Right cardiac atrium (tissue), 5 donors: ENCODE data around the gene DMTF1. TPM values are rescaled to one million over a fixed set of nuclear protein-coding genes. Genes with fewer than 3 reads are reported as not detected.

ENCODE experiments used
- ATAC-seq, 2 donors: fragments of 200-7000 bp; cut with Tn5 transposase; one replicate each; pipeline versions ENCODE4 v1.8.0 to v1.9.1; 2020; ENCODE audit warnings: moderate library complexity in 2 of 2, mild to moderate bottlenecking in 1 of 2
- DNase-seq, 3 donors: peaks; one replicate each; pipeline ENCODE4 v3.0.0-alpha.2; 2020
- H3K27ac ChIP-seq: one replicate; pipeline ENCODE4 v1.5.1; 2013; ENCODE audit warnings: mild to moderate bottlenecking, low read length, control low read depth, moderate library complexity
- H3K27me3 ChIP-seq: one replicate; pipeline ENCODE4 v1.6.1; 2013; ENCODE audit not compliant: control insufficient read depth, insufficient read depth
- H3K4me1 ChIP-seq: one replicate; pipeline ENCODE4 v1.6.1; 2013; ENCODE audit warnings: low read length; ENCODE audit not compliant: control insufficient read depth, insufficient read depth
- H3K4me3 ChIP-seq: one replicate; pipeline ENCODE4 v1.5.1; 2013; ENCODE audit warnings: low read length, control low read depth
- H3K9me3 ChIP-seq: one replicate; pipeline ENCODE4 v1.6.1; 2013; ENCODE audit warnings: low read length; ENCODE audit not compliant: control insufficient read depth
- WGBS: extraction: QIAGEN DNeasy Blood & Tissue Kit; methylation state at CpG from one replicate; pipeline ENCODE4 v1.1.7; 2013; 5-methylcytosine and 5-hydroxymethylcytosine counted together
- intact Hi-C, 4 donors: fragments of 100-400 bp; cut with DNase I; formaldehyde crosslinking; loops; one replicate each; pipeline versions ENCODE4 v1.11.0 to v1.14.0; 2022 to 2023
- polyA plus RNA-seq: library from polyadenylated mRNA; stranded (reverse); fragments of 200-250 nt; gene quantifications from one replicate; pipeline ENCODE4 v1.2.3, GENCODE V29; 2013
- total RNA-seq, 4 donors: library from RNA; stranded (reverse); fragmentation: NEBNext Ultra II Directional; extraction: Animal tissue kit (Norgen Biotek cat#: 25700); gene quantifications; one replicate each; pipeline ENCODE4 v1.2.1, GENCODE V29; 2021
- donor health status: healthy with polysubstance abuse.
- donor health status: DM: no; HTN: yes; CAD: no.
- donor health status: DM: no; HTN: no; CAD: no.
- donor health status: DM: no; HTN: yes; CAD: no; lungs with severe emphysema.
- donor health status: DM: yes; HTN: yes; CAD: no.

Gene DMTF1
- total and polyA plus RNA-seq, 5 donors = 23.7 to 36.5 (median 35.9) TPM

GRCh38 chr7:87164433-87164832 is 12.2 kb downstream of the DMTF1 start:
- 78% methylated on average over 2 of the region's 2 CpGs for WGBS
- H3K4me3 ChIP-seq = no peak overlapping the region
- no peaks in the 10 kb centered on the region for H3K9me3 ChIP-seq
- H3K27ac ChIP-seq = no peak overlapping the region
- no peaks in the 10 kb centered on the region for H3K27me3 ChIP-seq
- intact Hi-C loops = loop anchor here in 3 of 4 donors (10.0 kb wide), 2 partner anchors 50 to 60 kb away; partner anchors contain the start of gene TMEM243 (in 2 of the 3)
- DNase-seq = no peak
- no peak for ATAC-seq
- no peaks in the 10 kb centered on the region for H3K4me1 ChIP-seq

DNA sequence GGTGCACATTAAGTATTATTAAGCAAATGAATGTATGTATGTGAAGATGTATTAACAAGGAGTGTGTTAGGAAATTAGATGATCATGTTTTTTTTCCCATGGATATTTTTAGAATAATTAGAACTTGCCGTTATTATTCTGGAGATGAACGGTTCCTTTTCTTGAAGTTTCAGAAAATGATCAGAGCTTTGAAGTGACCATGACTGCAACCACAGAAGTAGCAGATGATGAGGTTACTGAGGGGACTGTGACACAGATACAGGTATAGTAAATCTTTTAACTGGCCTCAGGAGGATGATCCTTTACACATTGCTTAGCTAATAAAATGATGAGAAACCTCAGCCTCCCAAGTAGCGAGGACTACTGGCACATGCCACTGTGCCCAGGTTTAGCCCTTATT is 18.6 kb downstream of the DMTF1 start:
- DNase-seq (no peak), ATAC-seq (no peak)
- H3K27ac ChIP-seq = no peak overlapping the region
- WGBS = 85% methylated on average over 3 of the region's 3 CpGs
- no peaks in the 10 kb centered on the region for H3K9me3 ChIP-seq
- H3K4me1 ChIP-seq = no peaks in the 10 kb centered on the region
- no peaks in the 10 kb centered on the region for H3K27me3 ChIP-seq
- intact Hi-C loops = no loop called here
- H3K4me3 ChIP-seq = no peak overlapping the region

DNA sequence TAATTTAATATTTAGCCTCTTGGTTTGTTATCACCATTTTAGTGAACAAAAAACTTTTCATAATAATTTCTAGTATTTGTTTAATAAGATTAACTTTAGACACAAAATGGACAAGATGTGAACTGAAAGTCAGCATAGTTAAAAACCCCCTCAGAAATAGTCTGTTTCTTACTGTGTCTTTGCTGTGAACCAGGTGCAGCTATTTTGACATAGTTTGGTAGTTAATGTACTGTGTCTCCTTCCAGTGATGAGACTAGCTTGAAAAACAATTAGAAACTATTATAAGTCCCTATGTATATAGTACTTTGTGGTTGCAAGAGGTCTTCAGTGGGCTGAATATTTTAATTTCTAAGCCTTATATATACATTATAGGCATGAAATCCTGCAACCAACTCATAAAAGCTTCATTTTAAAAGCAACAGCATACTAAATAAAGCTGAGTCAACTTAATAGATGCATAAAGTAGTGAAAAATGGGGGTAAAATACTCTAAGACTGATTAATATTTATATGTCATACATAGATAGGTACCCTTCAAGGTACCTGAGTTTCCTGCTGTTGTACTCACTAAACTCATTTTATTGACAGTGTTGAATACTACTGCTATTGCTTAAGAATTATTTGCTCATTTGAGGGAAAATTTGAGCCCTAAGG is 19.2 kb downstream of the DMTF1 start:
- H3K27ac ChIP-seq = no peak overlapping the region
- H3K9me3 ChIP-seq = no peaks in the 10 kb centered on the region
- ATAC-seq = no peak
- intact Hi-C loops = no loop called here
- H3K4me1 ChIP-seq = no peaks in the 10 kb centered on the region
- no peaks in the 10 kb centered on the region for H3K27me3 ChIP-seq
- no peak overlapping the region for H3K4me3 ChIP-seq
- no peak for DNase-seq

DNA sequence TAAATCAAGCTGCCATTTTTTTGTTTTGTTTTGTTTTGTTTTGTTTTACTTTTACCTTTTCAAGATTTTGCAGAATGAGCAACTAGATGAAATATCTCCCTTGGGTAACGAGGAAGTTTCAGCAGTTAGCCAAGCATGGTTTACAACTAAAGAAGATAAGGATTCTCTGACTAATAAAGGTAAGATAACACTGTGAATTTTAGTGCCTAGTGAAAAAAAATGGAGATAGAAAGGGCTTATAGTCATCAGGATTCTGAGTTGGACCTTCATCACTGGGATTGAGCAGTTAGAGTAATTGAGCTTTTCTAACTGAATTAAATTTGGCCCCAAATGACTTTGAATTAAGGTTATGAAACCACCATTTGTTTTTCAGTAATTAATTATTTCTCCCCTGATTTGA is 21.2 kb downstream of the DMTF1 start:
- DNase-seq (no peak), ATAC-seq (no peak)
- H3K4me1 ChIP-seq = no peaks in the 10 kb centered on the region
- no peaks in the 10 kb centered on the region for H3K9me3 ChIP-seq
- no peak overlapping the region for H3K27ac ChIP-seq
- H3K27me3 ChIP-seq = no peaks in the 10 kb centered on the region
- no peak overlapping the region for H3K4me3 ChIP-seq
- intact Hi-C loops = no loop called here
- 93% methylated on average over 1 of the region's 1 CpG for WGBS

DNA sequence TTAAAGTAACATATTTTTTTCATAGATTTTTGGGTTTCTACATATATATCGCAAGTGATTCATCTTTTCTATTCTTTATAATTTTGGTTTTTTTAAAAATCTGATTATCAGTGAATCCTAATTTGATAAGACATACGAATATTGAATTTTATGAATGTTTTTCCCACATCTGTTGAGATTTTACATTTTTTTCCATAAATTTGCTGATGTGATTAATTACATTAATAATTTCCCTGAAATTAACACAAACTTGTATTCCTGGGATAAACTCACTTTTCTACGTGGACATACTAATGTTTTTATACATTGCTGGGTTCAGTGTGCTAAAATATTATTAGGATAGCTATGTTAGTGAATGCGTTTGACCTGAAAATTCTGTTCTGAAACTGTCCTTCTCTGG is 26.1 kb downstream of the DMTF1 start:
- intact Hi-C loops = no loop called here
- no peak for DNase-seq
- Histone ChIP-seq H3K4me1 (no peaks in the 10 kb centered on the region), H3K9me3 (no peaks in the 10 kb centered on the region), H3K27me3 (no peaks in the 10 kb centered on the region), H3K4me3 (no peak overlapping the region), H3K27ac (no peak overlapping the region)
- 96% methylated on average over 4 of the region's 4 CpGs for WGBS
- ATAC-seq = no peak

DNA sequence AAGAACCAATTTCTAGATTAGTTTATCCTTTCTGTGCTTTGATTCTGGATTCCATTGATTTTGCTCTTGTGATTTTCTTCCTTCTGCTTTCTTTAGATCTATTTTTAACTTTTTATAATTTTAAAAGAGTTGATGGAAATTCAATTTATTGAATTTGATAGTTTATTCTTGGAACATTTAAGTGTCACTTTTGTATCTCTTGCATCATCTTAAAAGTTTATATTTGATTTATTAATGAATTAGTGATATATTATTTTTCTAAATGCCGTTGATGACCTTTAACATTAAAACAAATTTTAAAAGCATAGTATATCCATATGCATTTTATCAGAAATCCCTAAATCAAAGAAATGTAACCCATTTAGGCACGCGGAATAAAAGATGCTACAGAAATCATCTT is 26.9 kb downstream of the DMTF1 start:
- no peak for ATAC-seq
- no peaks in the 10 kb centered on the region for H3K4me1 ChIP-seq
- H3K9me3 ChIP-seq = no peaks in the 10 kb centered on the region
- WGBS = 96% methylated on average over 3 of the region's 3 CpGs
- H3K4me3 ChIP-seq = no peak overlapping the region
- no peaks in the 10 kb centered on the region for H3K27me3 ChIP-seq
- H3K27ac ChIP-seq = no peak overlapping the region
- intact Hi-C loops = no loop called here
- no peak for DNase-seq

DNA sequence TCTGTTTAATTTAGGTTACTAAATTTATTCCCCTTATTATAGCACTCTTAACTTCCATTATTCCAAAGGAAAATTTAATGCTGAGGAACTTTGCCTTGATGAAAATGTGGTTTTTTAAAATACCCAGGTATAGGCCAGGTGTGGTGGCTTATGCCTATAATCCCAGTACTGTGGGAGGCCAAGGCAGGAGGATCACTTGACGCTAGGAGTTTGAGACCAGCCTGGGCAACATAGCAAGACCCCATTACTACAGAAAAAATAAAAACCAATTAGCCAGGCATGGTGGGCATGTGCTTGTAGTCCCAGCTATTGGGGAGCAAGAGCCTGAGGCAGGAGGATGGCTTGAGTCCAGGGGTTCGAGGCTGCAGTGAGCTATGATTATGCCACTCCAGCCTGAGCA is 34.9 kb downstream of the DMTF1 start:
- Histone ChIP-seq H3K4me3 (no peak overlapping the region), H3K27ac (no peak overlapping the region), H3K4me1 (no peaks in the 10 kb centered on the region), H3K27me3 (no peaks in the 10 kb centered on the region), H3K9me3 (no peaks in the 10 kb centered on the region)
- DNase-seq (no peak), ATAC-seq (no peak)
- intact Hi-C loops = no loop called here
- WGBS = 99% methylated on average over 2 of the region's 2 CpGs

DNA sequence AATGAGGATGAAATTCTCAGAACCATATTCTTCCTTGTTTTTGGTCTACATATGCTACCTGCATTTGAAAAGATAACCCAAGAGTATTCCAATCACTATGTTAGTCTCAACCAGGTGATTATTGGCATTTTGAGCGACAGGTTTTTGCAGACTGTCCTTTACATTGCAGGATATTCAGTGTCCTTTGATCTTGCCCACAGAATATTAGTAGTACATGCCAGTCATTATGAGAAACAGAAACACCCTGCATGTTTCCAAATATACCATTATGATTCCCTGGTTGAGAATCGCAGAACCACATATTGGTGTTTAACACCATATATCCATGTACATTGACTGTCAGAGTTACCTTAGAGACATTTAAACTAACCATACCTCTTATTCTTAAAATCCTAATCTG is 36.7 kb downstream of the DMTF1 start:
- 97% methylated on average over 2 of the region's 2 CpGs for WGBS
- intact Hi-C loops = no loop called here
- DNase-seq (no peak), ATAC-seq (no peak)
- no peaks in the 10 kb centered on the region for H3K9me3 ChIP-seq
- no peak overlapping the region for H3K27ac ChIP-seq
- no peaks in the 10 kb centered on the region for H3K4me1 ChIP-seq
- no peak overlapping the region for H3K4me3 ChIP-seq
- H3K27me3 ChIP-seq = no peaks in the 10 kb centered on the region

DNA sequence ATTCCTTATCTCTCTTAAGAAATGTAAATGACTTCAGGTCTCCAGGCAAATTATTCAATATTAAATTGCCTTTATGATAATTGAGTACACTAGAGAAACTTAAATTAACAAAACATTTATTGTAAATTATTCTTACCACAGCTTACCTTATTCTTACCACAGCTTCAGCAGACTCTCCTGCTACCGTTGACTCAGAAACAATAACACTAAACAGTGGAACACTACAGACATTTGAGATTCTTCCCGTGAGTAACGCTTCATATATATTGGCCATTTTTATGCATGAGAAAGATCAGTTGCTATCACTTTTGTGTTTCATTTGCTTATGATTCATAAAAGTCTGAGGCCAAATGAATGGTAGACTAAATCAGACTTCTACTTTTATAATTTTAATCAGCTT is 38.5 kb downstream of the DMTF1 start:
- no peaks in the 10 kb centered on the region for H3K9me3 ChIP-seq
- ATAC-seq (no peak), DNase-seq (no peak)
- intact Hi-C loops = no loop called here
- no peak overlapping the region for H3K27ac ChIP-seq
- H3K4me1 ChIP-seq = no peaks in the 10 kb centered on the region
- H3K4me3 ChIP-seq = no peak overlapping the region
- WGBS = 91% methylated on average over 3 of the region's 3 CpGs
- no peaks in the 10 kb centered on the region for H3K27me3 ChIP-seq

DNA sequence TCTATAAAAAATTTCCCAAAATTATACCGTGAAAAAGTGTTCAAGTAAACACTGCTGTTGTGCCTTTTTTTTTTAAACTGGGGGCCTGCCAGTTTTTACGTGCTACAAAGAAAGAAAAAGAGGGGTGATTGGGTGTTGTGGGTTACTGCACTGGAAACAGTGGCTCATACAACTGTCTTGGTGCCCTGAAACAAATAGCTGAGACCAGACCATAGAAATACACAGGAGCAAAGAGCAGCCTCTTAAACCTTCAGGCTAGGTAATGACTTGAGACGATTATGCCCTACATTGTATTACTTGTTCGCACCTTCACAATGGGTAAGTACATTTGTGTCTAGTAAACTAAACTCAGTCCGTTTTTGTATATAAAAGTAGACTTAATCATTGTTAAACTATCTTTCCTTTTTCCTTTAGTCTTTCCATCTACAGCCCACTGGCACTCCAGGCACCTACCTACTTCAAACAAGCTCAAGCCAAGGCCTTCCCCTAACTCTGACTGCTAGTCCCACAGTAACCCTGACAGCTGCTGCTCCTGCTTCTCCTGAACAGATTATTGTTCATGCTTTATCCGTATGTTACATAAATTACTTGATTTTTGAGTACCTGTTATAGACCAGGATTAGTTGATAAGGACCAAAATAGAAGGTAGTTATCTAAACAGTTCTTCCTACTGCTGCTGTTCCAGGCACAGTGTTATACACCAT is 40.7 kb downstream of the DMTF1 start:
- no peak overlapping the region for H3K4me3 ChIP-seq
- no peak overlapping the region for H3K27ac ChIP-seq
- no peaks in the 10 kb centered on the region for H3K4me1 ChIP-seq
- H3K9me3 ChIP-seq = no peaks in the 10 kb centered on the region
- DNase-seq = no peak
- intact Hi-C loops = no loop called here
- H3K27me3 ChIP-seq = no peaks in the 10 kb centered on the region
- 72% methylated on average over 6 of the region's 6 CpGs for WGBS
- no peak for ATAC-seq

GRCh38 chr7:87193912-87194311 is 41.7 kb downstream of the DMTF1 start:
- intact Hi-C loops = no loop called here
- Histone ChIP-seq H3K4me3 (no peak overlapping the region), H3K4me1 (no peaks in the 10 kb centered on the region), H3K27me3 (no peaks in the 10 kb centered on the region), H3K9me3 (no peaks in the 10 kb centered on the region), H3K27ac (no peak overlapping the region)
- DNase-seq (no peak), ATAC-seq (no peak)
- 87% methylated on average over 1 of the region's 1 CpG for WGBS
